Activated CD4-positive, alpha-beta memory T cell treated with anti-CD3 and anti-CD28 coated beads for 36 hours (primary cell): ENCODE data around the gene CRTAC1. TPM values are rescaled to one million over a fixed set of nuclear protein-coding genes. Genes with fewer than 3 reads are reported as not detected.

Source experiments
- CTCF ChIA-PET: fragments of 350-600 bp; sonication (Branson Sonifier 250); formaldehyde crosslinking; loops from one replicate; lab custom pipeline; 2021; ENCODE audit warnings: antibody characterized with exemption, inconsistent platforms; lab: Charles Lee
- POLR2A ChIA-PET: fragments of 350-600 bp; sonication (Branson Sonifier 250); formaldehyde crosslinking; loops from one replicate; lab custom pipeline; 2021; ENCODE audit warnings: antibody characterized with exemption; lab: Charles Lee
- DNase-seq: peaks from one replicate; pipeline ENCODE4 v3.0.0-alpha.2; 2020
- H3K27ac Mint-ChIP-seq: one replicate; pipeline ENCODE4 v1.8.0; 2021; ENCODE audit warnings: mixed read lengths
- H3K27me3 Mint-ChIP-seq: one replicate; pipeline ENCODE4 v1.8.0; 2021; ENCODE audit warnings: mixed read lengths
- H3K36me3 Mint-ChIP-seq: one replicate; pipeline ENCODE4 v1.8.0; 2021; ENCODE audit warnings: mixed read lengths
- H3K4me1 Mint-ChIP-seq: one replicate; pipeline ENCODE4 v1.8.0; 2021; ENCODE audit warnings: low read depth, mixed read lengths
- H3K4me3 Mint-ChIP-seq: one replicate; pipeline ENCODE4 v1.8.0; 2021; ENCODE audit warnings: mild to moderate bottlenecking, mixed read lengths
- H3K9me3 Mint-ChIP-seq: one replicate; pipeline ENCODE4 v1.8.0; 2021; ENCODE audit warnings: mixed read lengths
- intact Hi-C: fragments of 100-400 bp; cut with micrococcal nuclease; formaldehyde crosslinking; loops from one replicate; pipeline ENCODE4 v1.15.1; 2023
- total RNA-seq, 2 experiments: library from RNA; stranded (reverse); gene quantifications; one replicate each; pipeline ENCODE4 v1.2.3, GENCODE V29; 2021

The CRTAC1 gene
- not detected for total RNA-seq

DNA sequence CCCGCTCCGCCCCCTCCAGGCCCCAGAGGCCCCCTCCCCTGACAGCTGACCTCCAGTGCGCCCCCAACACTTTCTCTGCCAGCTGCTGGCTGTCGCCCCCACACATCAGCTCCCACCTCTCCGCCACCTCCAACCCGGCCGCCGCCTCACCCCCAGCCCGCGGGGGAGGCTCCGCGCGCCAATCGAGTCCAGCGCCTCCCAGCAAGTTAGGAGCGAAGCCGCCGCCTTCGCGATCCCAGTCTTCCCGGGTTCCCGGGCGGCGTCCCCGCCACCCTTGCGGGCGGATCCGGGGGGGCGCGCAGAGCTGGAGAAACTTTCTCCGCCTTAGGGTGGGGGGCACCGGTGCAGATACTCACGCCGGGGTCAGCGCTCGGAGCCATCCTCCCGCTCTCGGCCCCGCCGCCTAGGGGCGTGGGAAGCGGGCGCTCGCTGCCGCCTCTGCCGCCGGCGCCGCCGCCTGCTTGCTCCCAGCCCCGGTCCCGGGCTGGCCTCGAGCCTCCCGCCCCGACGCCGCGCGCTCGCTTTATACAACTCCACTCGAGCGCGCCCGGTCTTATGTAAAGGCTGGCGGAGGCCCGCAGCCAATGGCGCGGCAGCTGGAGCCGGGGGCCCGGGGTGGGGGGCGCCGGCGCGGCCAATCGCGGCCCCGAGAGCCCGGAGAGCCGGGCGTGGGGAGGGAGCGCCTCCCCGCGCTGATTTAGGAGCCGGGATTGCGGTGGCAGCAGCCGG, at the start of gene CRTAC1:
Gene CRTAC1 (minus strand): TSS at position 529 of the 729 bp plus-strand sequence. CDS start 149 bp downstream, at position 380.
- intact Hi-C loops: no loop called here
- CTCF ChIA-PET: interaction anchor here (3.1 kb wide), 1 partner anchor 10 kb away, joined by 42 read pairs; no protein-coding TSS in a partner anchor
- Mint-ChIP-seq H3K27ac (no peak within 1 kb of the TSS), H3K4me3 (no peak within 1 kb of the TSS), H3K36me3 (no peaks in the 10 kb centered on the region), H3K4me1 (peaks cover 4% of the 10 kb centered on the region), H3K27me3 (peaks cover 62% of the 10 kb centered on the region), H3K9me3 (no peaks in the 10 kb centered on the region)
- peak; percentile 13 for DNase-seq
- POLR2A ChIA-PET: no interaction called here

GRCh38 chr10:98078774-98079173, 48.4 kb upstream of the CRTAC1 start:
- CTCF ChIA-PET: no interaction called here
- H3K27ac Mint-ChIP-seq: no peak overlapping the region
- POLR2A ChIA-PET: no interaction called here
- peaks cover 5% of the 10 kb centered on the region for H3K27me3 Mint-ChIP-seq
- no peaks in the 10 kb centered on the region for H3K4me1 Mint-ChIP-seq
- H3K36me3 Mint-ChIP-seq: no peaks in the 10 kb centered on the region
- intact Hi-C loops: no loop called here
- H3K9me3 Mint-ChIP-seq: no peaks in the 10 kb centered on the region
- H3K4me3 Mint-ChIP-seq: no peak overlapping the region
- no peak for DNase-seq

DNA sequence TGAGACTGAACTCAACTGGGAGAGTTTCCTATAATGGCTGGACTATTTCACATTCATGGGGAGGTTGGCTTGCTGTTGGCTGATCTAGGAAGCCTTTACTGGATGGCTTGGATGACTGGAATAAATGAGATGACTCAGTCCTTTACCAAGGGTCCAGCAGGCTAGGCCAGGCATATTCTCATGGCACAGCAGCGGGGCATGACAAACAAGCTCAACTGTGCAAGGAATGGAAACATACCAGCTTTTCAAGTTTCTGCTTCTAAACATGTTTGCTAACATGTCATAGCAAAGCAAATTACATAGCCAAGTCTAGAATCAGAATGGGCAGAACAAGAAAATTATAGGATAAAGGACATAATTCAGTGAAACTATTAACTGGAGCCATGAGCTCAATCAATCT, 46.8 kb upstream of the CRTAC1 start:
- no peak overlapping the region for H3K27ac Mint-ChIP-seq
- H3K36me3 Mint-ChIP-seq: no peaks in the 10 kb centered on the region
- no peaks in the 10 kb centered on the region for H3K4me1 Mint-ChIP-seq
- CTCF ChIA-PET: no interaction called here
- no peak overlapping the region for H3K4me3 Mint-ChIP-seq
- POLR2A ChIA-PET: no interaction called here
- intact Hi-C loops: no loop called here
- DNase-seq: no peak
- no peaks in the 10 kb centered on the region for H3K9me3 Mint-ChIP-seq
- peaks cover 14% of the 10 kb centered on the region for H3K27me3 Mint-ChIP-seq

DNA sequence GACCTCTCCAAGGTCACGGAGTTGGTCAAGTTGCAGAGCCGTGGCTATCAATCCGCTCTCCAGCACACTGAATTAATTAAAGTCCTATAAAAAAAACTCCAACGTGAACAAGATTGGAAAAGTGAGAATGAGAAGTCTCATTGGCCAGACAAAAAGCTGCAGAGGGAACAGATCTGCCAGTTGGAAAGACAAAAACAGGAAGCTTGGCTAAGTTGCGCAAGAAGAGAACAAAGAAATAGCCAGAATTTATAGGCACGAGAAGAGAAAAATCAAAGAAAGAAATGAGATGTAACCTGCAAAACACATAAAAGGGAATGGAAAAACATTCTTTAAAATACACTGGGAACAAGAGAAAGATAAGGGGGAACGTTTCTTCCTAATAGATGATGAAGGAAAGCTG, 45.7 kb upstream of the CRTAC1 start:
- no peaks in the 10 kb centered on the region for H3K9me3 Mint-ChIP-seq
- CTCF ChIA-PET: interaction anchor here (1.8 kb wide), 1 partner anchor 30 kb away, joined by 4 read pairs; no protein-coding TSS in a partner anchor

GRCh38 chr10:98074315-98074911, 44.0 kb upstream of the CRTAC1 start:
- peaks cover 17% of the 10 kb centered on the region for H3K27me3 Mint-ChIP-seq
- no peaks in the 10 kb centered on the region for H3K36me3 Mint-ChIP-seq
- no peak overlapping the region for H3K27ac Mint-ChIP-seq
- H3K4me1 Mint-ChIP-seq: no peaks in the 10 kb centered on the region
- intact Hi-C loops: no loop called here
- ChIA-PET POLR2A (no interaction called here), CTCF (interaction anchor here (1.8 kb wide), 1 partner anchor 29 kb away, joined by 4 read pairs; no protein-coding TSS in a partner anchor)
- no peaks in the 10 kb centered on the region for H3K9me3 Mint-ChIP-seq
- H3K4me3 Mint-ChIP-seq: no peak overlapping the region
- peak; percentile 14 for DNase-seq

More for the DNA sequence above, 45.7 kb upstream of the CRTAC1 start:
- intact Hi-C loops: no loop called here
- H3K4me3 Mint-ChIP-seq: no peak overlapping the region
- H3K27me3 Mint-ChIP-seq: peaks cover 15% of the 10 kb centered on the region
- H3K36me3 Mint-ChIP-seq: no peaks in the 10 kb centered on the region
- no peak overlapping the region for H3K27ac Mint-ChIP-seq
- POLR2A ChIA-PET: no interaction called here
- no peak for DNase-seq
- no peaks in the 10 kb centered on the region for H3K4me1 Mint-ChIP-seq

- POLR2A ChIA-PET: interaction anchor here (0.6 kb wide), 1 partner anchor 117 kb away, joined by 5 read pairs; no protein-coding TSS in a partner anchor
These were observed 36.7 kb upstream of the CRTAC1 start for GRCh38 chr10:98067165-98067564.

DNA sequence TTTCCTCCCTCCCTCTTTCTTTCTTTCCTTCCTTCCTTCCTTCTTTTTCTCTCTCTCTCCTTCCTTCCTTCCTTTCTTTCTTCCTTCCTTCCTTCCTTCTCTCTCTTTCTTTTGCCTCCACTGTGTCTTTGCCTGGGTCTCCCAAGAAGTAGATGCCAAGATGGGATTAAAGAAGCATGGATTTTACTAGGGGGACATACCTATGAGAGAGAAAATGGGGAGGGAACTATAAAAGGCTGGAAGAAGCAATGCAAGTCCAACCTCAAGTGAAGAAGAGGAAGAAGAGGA, 33.3 kb upstream of the CRTAC1 start:
- Mint-ChIP-seq H3K36me3 (no peaks in the 10 kb centered on the region), H3K4me1 (no peaks in the 10 kb centered on the region), H3K27ac (no peak overlapping the region), H3K9me3 (no peaks in the 10 kb centered on the region), H3K4me3 (no peak overlapping the region), H3K27me3 (peaks cover 29% of the 10 kb centered on the region)
- ChIA-PET POLR2A (no interaction called here), CTCF (interaction anchor here (1.6 kb wide), 1 partner anchor 10 kb away, joined by 3 read pairs; no protein-coding TSS in a partner anchor)
- intact Hi-C loops: no loop called here
- no peak for DNase-seq

More at GRCh38 chr10:98067165-98067564, 36.7 kb upstream of the CRTAC1 start:
- H3K27me3 Mint-ChIP-seq: peaks cover 20% of the 10 kb centered on the region
- intact Hi-C loops: no loop called here
- H3K4me1 Mint-ChIP-seq: no peaks in the 10 kb centered on the region
- no peak for DNase-seq
- no peak overlapping the region for H3K4me3 Mint-ChIP-seq
- CTCF ChIA-PET: interaction anchor here (1.0 to 2.3 kb wide), 2 partner anchors 26 to 152 kb away, joined by 3 to 7 read pairs; no protein-coding TSS in a partner anchor
- no peak overlapping the region for H3K27ac Mint-ChIP-seq
- H3K36me3 Mint-ChIP-seq: no peaks in the 10 kb centered on the region
- no peaks in the 10 kb centered on the region for H3K9me3 Mint-ChIP-seq

- intact Hi-C loops: no loop called here
- Mint-ChIP-seq H3K4me1 (no peaks in the 10 kb centered on the region), H3K27me3 (peaks cover 29% of the 10 kb centered on the region), H3K9me3 (no peaks in the 10 kb centered on the region), H3K4me3 (no peak overlapping the region), H3K27ac (no peak overlapping the region), H3K36me3 (no peaks in the 10 kb centered on the region)
- DNase-seq: no peak
- POLR2A ChIA-PET: no interaction called here
- CTCF ChIA-PET: interaction anchor here (1.6 kb wide), 1 partner anchor 9 kb away, joined by 3 read pairs; no protein-coding TSS in a partner anchor
These were observed 32.0 kb upstream of the CRTAC1 start for GRCh38 chr10:98062424-98062823.

DNA sequence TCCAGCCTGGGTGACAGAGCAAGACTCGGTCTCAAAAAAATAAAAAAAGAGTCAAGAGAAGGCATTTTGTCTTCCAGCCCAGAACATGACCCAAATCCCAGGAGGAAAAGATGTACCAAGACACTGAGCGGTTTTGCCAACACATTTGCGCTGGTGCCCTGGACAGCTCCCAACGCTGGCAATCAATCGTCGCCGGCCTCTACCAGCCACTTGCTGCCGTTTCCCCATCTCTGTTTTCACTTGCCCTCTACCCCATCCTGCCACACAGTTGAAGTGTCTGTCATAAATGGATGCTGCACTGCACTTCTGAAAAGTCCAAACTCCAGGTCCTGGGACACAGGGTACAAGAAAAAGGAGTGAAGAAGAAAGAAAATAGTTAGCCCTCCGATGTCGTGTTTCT, 29.7 kb upstream of the CRTAC1 start:
- H3K27ac Mint-ChIP-seq: no peak overlapping the region
- ChIA-PET POLR2A (no interaction called here), CTCF (interaction anchor here (1.1 kb wide), 1 partner anchor 19 kb away, joined by 3 read pairs; no protein-coding TSS in a partner anchor)
- intact Hi-C loops: no loop called here
- no peak overlapping the region for H3K4me3 Mint-ChIP-seq
- H3K27me3 Mint-ChIP-seq: peaks cover 38% of the 10 kb centered on the region
- no peaks in the 10 kb centered on the region for H3K9me3 Mint-ChIP-seq
- H3K4me1 Mint-ChIP-seq: no peaks in the 10 kb centered on the region
- H3K36me3 Mint-ChIP-seq: no peaks in the 10 kb centered on the region
- no peak for DNase-seq

GRCh38 chr10:98058295-98058694, 27.9 kb upstream of the CRTAC1 start:
- intact Hi-C loops: no loop called here
- CTCF ChIA-PET: no interaction called here
- Mint-ChIP-seq H3K27ac (no peak overlapping the region), H3K4me3 (no peak overlapping the region), H3K36me3 (no peaks in the 10 kb centered on the region), H3K27me3 (peaks cover 35% of the 10 kb centered on the region), H3K9me3 (no peaks in the 10 kb centered on the region), H3K4me1 (no peaks in the 10 kb centered on the region)
- DNase-seq: no peak
- POLR2A ChIA-PET: no interaction called here

- Mint-ChIP-seq H3K27ac (no peak overlapping the region), H3K36me3 (no peaks in the 10 kb centered on the region), H3K9me3 (no peaks in the 10 kb centered on the region), H3K4me3 (no peak overlapping the region), H3K4me1 (no peaks in the 10 kb centered on the region), H3K27me3 (peaks cover 18% of the 10 kb centered on the region)
- peak; percentile 37 for DNase-seq
- intact Hi-C loops: no loop called here
- ChIA-PET POLR2A (no interaction called here), CTCF (interaction anchor here (2.8 kb wide), 1 partner anchor 10 kb away, joined by 9 read pairs; no protein-coding TSS in a partner anchor)
These were observed 25.6 kb upstream of the CRTAC1 start for GRCh38 chr10:98055841-98056516.
